Stimulated activated CD8-positive, alpha-beta memory T cell treated with anti-CD3 and anti-CD28 coated beads, Interleukin-15, amount 100 ng/mL, for 48 hours (primary cell): Measurements from ENCODE around the gene ANOS1.
"Not testable (repeated sequence)": the region's sequence is repeated elsewhere in the genome, so short reads cannot be mapped to it uniquely, and the experiment has no call there.

Experiments
- DNase-seq, 2 donors: peaks; one replicate each; pipeline ENCODE4 v3.0.0-alpha.2; 2020; ENCODE audit warnings: low read depth in 2 of 2

ANOS1 gene, protein sequence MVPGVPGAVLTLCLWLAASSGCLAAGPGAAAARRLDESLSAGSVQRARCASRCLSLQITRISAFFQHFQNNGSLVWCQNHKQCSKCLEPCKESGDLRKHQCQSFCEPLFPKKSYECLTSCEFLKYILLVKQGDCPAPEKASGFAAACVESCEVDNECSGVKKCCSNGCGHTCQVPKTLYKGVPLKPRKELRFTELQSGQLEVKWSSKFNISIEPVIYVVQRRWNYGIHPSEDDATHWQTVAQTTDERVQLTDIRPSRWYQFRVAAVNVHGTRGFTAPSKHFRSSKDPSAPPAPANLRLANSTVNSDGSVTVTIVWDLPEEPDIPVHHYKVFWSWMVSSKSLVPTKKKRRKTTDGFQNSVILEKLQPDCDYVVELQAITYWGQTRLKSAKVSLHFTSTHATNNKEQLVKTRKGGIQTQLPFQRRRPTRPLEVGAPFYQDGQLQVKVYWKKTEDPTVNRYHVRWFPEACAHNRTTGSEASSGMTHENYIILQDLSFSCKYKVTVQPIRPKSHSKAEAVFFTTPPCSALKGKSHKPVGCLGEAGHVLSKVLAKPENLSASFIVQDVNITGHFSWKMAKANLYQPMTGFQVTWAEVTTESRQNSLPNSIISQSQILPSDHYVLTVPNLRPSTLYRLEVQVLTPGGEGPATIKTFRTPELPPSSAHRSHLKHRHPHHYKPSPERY

DNA sequence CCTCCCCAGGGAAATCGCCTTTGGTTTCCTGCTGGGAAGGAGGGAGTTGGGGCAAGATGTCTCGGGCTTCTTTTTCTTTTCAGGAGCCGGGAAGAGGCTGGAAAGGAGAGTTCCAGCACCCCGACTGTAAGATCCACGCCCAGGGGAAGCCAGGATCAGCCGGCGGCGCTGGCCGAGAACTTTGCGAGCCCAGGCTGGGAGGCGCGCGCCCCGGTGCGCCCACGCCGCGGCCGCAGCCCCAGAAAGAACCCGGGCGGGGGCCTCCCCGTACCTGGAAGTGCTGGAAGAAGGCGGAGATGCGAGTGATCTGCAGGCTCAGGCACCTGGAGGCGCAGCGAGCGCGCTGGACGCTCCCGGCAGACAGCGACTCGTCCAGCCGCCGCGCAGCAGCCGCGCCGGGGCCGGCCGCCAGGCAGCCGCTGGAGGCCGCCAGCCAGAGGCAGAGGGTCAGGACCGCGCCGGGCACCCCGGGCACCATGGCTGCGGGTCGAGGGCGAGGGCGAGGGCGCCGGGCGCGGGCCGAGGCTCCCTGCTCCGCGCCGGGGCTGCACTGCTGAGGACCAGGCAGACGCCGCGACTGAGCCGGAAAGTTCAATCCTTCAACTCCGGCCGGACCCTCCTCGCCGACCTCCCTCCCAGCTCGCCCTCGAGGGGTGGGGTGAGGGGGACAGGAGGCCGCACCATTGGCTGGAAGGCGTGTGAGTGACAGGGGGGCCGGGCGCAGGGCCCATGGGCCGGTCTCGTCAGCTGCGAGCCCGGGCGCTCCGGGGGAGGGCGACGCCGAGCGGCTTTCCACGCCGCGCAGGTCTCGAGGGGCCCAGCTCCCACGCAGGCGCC lies at the start of gene ANOS1:
Gene ANOS1 (minus strand): TSS at position 579 of the 837 bp plus-strand sequence. CDS start 101 bp downstream, at position 478.
- DNase-seq = no peak

DNA sequence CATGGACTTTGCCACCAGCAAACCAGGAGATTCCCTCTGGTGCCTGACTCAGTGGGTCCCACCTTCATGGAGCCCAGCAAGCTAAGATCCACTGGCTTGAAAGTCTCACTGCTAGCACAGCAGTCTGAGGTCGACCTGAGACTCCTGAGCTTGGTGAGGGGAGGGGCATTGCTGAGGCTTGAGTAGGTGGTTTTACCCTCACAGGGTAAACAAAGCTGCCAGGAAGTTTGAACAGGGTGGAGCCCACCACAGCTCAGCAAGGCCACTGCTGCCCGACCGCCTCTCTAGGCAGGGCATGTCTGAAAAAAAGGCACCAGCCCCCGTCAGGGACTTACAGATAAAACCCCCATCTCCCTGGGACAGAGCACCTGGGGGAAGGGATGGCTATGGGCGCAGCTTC lies 41.2 kb upstream of the ANOS1 start:
- no peak for DNase-seq

DNA sequence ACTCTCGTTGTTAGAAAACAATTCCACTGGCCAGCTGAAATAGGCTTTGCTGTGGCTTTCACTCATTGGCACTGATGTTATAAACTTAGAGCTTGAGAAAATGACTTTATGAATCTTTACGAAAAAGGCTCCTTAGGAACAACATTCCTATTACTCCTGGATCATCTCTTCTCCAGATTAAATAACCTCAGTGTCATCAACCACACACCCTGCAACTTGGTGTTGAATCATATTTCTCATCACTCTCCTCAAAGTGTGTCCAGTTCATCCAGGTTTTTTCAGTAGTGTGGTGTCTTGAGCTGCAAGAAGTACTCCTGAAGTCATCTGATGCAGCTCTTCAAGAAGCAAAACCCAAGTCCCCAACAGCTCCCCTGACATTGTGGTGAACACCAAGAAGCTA lies 28.1 kb upstream of the ANOS1 start:
- no peak for DNase-seq

DNA sequence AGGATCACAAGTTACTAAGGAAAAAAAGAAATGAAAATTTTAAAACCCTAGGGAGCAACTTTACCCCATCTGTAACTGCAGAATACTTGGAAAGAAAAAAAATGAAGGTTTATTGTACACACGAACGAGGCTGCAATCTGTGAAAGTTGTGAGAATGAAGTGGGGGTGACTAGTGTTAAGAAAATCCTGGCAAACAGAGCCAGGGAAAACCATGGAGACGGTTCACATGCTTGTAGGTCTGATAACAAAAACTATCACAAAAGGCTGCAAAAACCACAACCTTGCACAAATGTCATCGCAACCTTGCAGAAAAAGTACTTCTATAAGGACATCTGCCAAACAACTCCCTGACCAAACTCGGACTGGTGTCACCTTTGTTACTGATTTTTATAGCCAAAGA lies 26.8 kb upstream of the ANOS1 start:
- not testable (repeated sequence) for DNase-seq

DNA sequence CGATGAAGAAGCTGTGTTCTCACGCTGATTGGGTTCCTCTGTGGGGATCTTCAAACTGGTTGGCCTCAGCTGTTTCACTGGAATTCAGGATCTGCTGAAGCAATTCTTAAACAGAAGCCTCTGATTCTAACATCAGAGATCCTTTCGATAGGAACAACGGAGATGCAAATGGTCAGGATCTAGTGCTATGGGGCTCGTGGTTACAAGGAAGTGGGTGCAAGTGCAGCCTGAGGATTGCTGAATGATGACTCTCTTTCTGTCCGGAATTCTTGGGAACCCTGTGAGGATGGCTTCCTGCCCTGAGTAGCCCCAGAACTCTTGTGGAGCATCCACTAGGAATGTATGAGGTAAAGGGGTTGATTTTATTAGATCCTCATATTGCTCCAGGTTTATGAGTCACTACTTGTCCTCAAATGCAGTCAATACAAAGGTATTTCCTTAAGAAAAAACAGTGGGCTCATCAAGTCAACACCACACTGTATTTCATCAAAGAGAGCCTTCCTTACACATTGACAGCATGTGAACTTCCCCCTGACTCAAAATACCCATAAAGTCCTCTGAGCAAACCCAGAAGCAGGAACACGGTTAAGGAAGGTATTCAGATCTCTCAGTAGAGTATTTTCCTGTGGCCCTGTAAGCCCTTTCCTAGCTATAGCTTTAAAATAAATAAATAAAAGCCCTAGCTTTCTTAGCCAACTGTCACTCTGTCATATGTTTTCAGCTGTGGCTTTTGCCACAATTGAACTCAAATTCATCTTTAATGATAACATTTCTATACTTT lies 25.9 kb upstream of the ANOS1 start:
- DNase-seq = not testable (repeated sequence)

DNA sequence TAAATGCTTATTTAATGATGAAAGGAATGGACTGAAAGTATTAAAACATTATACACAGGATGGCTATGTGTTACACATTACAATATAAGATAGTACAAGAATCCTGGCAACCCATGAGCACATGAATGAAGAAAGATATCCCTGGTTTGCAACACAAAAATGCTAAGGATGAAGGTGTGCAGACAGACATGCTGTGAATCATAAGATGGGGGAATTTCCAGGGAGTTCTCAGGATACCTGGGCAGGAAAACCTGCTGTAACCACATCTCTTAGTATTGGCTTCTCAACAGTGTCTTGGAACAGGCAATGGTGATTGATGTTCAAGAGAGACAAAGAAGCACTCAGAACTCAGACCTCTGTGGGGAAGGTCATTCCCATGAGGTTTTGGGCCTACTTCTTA lies 23.9 kb upstream of the ANOS1 start:
- no peak for DNase-seq

DNA sequence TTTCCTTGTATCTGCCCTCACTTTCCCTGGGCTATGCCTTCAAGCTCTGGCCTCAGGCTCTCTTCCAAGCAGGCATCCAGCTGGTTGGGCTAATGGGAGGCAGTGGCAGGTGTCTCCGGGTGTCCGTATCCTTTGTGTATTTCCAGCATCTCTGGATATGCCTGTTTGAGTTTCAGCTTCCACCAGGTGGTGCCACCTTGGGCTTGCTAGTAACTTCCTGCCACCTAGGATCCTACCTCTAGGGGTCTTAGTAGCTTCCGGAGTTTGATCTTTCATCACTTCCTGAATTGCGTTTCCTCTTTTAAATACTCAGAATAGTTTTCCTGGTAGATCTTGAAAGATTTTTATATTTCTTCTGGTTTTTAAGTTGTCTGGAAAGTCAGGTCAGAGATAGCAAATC lies 23.2 kb upstream of the ANOS1 start:
- no peak for DNase-seq

DNA sequence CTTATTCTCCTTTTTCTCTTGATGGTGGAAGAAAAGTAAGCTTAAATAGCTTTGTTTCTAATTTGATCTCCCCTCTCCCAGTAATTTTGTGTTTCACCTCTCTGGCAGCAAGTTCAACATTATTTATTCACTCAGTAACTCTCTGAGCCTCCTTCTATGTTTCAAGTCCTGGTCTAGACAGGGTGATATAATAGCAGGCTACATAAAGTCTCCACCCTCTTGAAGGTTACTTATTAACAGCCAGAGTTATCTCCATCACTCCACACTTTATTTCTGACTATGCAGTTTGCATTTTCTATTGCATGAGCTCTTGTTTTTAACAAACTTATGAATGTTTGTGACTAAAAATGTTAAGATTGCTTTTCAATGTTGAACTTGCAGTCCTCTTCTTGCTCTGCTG lies 17.8 kb upstream of the ANOS1 start:
- no peak for DNase-seq

DNA sequence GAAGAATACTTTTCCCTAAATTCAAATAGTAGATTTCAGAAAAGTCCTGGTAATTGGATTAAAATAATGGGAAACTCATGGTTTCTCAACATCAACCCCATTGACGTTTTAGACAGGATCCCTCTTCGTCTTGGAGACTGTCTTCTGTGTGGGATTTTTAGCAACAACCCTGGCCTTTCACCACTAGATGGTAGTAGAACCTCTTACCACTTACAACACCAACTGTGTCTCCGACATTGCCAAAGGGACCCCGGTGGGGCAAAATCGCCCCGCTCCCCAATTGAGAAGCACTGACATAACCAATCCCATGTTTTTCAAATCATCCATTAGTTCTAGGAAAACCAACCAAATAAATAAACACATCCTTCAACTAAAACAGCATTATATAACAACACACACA lies 16.9 kb upstream of the ANOS1 start:
- DNase-seq = no peak

DNA sequence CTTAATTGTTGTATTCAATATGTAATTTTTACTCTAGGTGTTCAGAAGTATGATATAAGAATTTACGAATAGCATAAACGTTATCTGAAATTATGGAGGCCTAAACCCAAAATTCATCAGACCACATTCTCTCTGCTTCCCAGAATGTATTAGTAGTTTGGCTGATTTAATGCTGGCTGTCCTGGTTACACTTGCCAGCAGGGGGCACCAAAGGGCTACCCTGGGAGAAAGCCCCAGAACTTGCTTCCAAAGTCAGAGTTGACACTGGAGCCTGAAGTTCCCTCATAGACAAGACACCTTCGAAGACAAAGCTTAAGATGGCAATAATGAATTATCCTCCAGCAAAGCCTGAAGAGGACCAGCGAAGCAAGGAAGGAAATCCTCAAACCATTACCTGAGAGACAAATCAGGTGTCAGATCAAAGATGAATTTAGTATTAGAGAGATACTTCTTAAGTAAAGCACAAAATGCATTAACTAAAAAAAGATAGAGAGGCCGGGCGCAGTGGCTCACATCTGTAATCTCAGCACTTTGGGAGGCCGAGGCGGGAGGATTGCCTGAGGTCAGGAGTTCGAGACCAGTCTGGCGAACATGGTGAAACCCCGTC lies 11.3 kb upstream of the ANOS1 start:
- peak; percentile 12 to 16 for DNase-seq

DNA sequence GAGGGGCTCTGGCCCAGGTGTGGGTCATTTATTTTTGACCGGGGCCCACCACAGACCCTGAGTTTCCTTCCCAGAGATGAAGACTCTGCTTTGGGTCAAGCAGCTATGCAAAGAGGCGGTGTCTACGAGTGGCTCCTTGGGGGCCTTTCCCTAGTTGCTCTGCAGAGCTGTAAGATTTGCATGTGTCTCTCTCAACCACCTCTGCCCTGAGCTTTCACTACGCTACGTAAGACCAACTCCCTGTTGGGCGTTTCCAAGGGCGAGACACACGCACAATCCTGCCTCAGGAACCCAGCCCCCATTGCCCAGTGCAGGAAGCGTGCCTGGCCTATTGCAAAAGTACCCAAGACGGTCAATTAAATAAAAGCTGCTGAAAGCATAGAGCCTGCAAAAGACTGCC lies 10.0 kb upstream of the ANOS1 start:
- DNase-seq = no peak

DNA sequence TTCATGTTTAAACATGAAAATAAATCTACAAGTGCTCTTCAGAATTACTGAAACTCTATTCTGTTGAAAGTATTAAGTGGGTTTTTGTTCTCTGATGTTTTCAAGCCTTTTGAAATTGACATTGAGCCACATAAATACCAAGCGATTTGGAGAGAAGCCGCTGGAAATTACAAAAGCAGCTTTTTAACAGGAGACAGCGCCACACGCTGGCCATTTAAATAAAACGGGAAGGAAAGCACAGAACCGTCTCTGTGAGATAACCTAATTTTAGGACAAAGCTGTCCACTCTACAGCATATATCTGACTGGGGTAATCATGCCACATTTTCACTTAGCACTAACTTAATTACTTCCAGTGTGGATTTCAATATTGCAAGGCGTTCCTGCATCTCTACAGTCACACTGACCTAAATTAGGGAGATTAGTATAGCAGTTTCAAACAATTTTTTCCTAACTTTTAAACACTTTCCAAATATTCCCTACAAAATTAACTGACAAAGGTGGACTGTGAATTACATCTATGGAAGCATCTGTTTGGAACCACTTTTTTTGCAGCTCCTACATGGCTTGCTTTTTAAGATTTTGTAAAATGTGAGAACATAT lies 6.8 kb upstream of the ANOS1 start:
- DNase-seq = no peak

DNA sequence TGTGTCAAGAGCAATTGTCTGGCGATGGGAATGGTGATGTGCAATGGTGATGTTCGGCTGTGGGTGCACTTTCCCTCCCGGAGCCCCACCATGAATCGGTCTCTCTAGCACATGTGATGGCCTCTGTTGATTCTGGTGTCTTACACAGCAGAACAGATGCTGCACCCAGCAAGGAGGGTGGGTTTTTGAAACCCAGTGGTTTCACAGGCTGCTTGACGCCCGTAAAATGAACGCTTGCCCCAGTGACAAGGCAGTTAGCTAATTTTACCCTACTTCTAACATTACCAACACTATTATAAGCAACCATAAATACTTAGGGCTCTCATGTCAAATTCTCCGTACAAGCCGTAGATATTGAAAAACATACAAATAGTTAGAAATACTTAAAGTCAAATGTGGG lies 5.9 kb upstream of the ANOS1 start:
- no peak for DNase-seq

DNA sequence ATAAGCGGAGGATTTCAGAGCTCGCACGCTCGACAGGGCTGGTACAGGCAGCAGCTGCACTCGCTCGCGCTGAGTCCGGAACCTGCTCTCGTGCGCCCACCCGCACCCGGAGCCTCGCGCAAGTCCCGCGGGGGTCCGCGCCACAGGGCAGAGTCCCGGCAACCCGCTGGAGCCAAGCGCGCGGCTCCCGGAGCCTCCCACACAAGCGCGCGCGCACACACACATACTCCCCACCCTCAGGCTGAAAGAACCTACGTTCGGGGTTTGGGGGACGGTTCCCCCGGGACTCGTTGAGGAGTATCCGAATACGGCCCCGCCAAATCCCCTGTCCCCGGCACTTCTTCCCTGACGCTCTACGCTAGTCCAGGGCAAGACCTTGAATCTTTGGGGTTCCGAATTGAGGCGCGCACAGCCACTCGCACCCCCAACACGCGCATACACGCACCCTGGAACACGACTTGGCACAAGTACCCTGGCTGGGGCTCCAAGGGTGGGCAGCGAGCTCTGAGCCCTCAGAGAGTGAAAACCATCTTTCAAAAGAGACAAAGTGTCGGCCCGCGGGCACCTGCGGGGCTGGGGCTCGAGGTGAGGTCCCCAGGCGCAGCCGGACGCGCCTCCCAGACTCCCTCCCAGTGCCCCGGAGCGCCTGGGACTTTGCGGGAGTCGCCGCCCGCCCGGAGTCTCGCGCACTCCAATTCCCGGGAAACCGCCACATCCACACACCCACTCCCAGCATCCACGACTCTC lies 952 bp downstream of the ANOS1 start:
- no peak for DNase-seq

DNA sequence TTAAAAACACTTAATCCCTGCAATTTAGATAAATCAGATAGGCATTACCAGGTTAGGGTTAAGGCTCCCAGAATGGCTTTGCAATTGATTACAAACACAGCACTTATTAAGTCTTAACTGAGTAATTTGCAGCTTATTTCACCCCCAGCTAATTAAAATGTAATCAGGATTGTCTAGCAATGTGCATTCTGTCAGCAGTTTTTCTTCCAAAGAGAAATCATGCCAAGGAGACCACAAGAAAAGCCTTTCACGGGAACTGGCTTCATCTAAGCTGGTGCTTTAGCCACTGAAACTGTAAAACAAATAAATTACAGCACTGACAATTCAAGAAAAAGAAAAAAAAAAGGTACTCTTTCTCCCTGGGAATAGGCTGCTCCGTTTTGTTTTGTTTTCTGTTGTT lies 2.1 kb downstream of the ANOS1 start:
- DNase-seq = no peak

DNA sequence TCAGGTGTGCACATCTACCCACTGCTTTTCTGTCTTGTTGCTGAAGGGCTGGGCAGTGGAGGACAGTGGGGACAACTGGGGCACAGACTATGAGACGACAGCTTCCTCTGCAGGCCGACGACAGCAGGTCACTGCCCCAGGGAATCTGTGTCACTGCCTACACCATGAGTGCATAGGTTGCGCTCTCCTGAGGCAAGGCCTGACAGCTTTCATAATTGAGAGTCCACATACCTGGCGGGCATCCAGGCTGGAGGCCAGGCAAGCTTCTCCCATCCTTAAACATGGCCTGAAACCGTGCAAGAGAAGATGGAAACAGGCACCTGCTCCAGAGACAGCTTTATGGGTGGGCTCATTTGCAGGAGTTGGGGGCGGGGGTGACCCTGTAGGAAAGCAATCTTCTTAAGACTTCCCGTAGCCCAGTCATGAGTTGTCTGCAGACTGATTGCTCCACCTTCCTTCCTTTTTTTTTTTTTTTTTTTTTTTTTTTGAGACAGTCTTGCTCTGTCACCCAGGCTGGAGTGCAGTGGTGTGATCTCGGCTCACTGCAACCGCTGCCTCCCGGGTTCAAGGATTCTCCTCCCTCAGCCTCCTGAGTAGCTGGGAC lies 2.9 kb downstream of the ANOS1 start:
- DNase-seq = no peak

DNA sequence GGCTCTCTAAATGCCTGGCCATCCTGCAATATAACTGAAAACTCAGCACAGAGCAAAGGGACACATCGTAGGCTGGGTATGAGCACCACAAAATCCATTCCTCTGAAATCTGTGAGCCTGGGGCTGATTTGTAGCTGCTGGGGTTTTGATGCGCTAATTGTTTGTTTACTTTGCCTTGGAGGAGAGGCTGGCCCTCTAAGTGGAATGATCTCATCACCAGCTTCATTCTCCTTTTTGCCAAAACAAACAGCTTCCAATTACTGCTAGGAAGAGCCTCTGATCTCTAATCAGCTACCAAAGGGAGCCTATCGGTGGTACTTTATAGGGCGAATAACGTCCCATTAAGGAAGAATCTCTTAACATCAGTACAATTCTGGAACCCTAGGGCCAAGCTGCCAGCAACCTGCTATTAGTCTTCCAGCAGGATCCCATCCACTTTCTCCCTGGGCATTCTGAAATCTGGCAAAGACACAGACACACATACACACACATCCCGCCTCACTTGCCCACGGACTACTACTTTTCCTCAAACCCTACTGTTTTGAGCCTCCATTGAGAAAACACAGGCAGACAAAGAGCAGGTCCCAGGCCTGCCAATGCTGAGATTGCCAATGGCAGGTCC lies 5.8 kb downstream of the ANOS1 start:
- DNase-seq = no peak

DNA sequence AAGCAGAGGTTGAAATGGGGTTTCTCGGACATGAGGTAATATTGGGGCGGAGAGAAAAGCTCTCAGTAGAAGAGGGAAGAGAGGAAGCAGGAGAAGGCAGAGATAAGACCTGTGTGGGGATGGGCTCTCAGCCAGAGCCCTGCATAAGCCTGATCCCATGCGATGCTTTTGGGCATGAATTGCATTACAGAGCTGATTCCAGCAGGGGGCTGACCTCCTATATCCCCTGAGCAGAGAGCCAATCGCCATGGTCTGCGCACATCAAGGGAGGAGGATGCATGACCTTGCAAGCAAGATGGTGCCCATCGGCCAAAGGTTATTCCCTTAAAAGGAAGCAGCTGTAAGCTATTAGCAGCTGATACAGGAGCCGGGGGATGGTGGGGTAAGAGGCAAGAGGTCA lies 7.6 kb downstream of the ANOS1 start:
- DNase-seq = no peak

DNA sequence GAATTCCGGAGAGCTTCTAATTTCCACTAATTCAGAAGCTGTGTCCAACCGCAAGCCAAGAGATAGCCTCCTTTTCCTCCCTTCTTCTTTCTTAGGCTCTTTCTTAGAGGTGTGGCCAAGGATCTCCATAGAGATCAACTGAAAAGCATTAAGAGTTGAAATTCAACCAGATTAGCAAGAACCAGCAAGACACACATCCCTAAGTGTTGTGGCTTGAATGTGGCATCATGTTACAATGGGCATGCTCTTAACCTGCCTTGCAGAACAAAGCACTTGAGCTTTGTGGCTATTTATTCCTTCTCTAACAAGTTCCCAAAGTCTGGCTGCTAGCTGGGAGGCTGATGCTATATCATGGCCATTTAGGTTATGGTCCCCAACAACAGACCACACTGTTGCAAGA lies 10.4 kb downstream of the ANOS1 start:
- DNase-seq = no peak
